NCI-H2196 (cell line): ENCODE measurements around the gene TPST2.
A peak's percentile ranks its signal among the peaks of the same experiment; 100 is the strongest.
"Not testable (repeated sequence)": the region's sequence is repeated elsewhere in the genome, so short reads cannot be mapped to it uniquely, and the experiment has no call there.

ENCODE experiments used
- DNase-seq: peaks from one replicate; lab custom pipeline; 2025; ENCODE audit not compliant: unreplicated experiment; lab: John Stamatoyannopoulos, UW

Gene TPST2

DNA sequence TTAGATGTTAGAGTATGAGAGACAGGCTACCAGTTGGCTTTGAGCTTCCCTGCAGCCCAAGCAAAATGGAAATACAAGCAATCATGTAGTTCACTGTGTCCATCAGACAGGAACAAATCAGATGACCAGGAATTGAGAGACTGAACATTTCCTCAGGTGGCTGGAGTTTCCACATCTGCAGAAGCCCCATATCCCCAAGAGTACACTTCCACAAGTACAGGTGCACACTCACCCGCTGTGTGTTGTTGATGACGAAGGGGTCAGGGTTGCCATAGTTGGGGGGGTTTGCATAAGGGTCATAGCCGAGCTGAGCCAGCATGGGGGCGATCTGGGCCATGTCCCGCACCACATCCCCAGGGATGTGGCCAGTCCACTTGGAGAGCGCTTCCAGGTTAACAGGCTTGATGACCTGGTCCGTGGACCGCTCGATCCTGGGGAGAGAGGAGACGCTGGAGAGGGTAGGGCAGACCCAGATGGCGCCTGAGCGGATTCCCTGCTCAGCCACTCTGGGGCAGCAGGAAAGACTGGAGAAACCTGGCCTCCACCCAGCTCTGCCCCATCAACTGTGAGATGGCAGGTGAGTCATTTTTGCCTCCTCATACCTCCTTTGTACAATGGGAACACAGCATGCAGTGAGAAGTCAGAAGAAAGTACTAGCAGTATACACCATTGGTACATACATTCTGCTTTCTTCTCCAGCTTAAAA, 53.7 kb downstream of the TPST2 start:
- no peak for DNase-seq

DNA sequence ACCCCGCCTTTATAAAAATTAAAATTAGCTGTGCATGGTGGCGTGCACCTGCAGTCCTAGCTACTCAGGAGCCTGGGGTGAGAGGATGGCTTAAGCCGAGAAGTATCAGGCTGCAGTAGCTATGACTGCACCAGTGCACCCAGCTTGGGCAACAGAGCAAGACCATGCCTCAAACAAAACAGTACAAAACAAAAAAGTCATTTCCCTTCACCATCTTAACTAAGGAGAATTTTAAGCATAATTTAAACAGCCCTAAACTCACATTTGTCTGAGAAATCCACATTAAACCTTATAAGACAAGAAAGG, 54.4 kb downstream of the TPST2 start:
- DNase-seq = no peak

DNA sequence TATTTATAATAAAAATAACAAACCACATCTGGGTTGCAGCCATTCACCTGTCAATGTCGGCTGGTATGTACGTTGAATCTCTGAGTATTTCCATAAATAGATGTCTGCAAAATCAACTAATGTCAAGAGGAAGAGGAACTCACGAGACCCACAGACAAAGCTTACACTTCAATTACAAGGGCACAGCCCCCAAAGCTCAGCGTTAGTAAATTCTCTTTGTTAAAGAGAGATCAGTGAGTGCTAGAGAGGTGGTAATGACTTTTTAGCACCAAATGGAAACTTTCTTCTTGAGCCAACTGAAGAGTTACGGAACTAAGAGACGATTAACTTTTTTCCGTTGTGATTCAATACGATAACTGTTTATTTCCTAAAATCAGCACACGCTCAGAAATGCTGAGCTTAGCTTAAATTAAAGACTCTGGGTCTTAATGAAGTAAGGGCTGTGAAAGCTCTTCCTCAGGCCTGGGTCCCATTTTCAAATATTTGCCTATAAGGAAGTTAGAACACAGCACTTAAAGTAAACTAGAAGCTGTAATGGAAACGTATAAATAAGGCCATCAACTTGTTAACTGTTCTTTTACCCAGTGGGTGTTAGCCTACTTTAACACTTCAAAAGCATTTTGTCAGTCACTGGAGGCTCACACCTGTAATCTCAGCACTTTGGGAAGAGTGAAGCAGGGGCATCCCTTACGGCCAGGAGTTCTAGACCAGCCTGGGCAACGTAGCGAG, 54.9 kb downstream of the TPST2 start:
- no peak for DNase-seq

DNA sequence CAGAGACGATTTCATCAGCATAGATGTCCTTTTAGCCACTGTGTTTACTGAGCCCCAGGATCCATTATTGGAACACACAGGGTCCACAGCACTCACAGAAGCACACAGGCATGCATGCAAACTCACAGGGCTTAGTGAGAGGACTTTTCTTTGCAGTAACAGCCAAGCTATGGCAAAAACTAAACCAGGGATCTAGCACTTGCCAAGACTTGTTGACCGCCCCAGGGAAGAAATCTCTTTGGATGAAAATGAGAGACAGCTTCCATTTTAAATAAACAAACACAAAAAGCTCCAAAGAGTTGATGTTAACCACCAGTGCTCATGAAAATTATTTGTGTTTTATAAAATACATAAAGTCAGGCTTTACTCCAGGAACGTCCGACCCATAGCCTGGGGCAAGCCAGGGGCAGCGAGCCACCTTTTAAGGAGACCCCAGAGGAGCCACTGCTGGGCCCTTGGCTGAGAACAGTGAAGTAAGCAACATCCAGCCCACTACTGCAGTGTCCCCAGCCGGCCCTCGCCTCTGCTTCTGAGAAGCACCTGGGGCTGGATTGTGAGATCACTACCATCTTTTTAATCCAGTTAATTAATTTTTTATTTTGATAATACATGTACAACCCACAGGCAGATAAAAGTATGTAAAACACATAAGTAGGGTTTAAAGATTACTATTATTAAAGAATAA, 55.6 kb downstream of the TPST2 start:
- DNase-seq = no peak

DNA sequence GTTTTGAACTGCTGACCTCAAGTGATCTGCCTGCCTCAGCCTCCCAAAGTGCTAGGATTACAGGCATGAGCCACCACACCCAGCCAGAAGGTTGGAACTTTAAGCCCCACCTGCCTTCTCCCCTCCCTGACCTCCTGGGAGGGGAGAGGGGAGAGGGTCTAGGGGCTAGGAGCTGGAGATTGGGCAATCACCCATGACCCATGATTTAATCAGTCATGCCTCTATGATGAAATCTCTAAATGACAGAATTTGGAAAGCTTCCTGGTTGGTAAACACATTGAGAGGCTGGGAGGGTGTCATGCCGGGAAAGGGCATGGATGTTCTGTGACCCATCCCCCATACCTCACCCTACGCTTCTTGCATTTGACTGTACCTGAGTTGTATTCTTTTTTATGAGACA, 60.6 kb downstream of the TPST2 start:
- DNase-seq = peak; percentile 79

DNA sequence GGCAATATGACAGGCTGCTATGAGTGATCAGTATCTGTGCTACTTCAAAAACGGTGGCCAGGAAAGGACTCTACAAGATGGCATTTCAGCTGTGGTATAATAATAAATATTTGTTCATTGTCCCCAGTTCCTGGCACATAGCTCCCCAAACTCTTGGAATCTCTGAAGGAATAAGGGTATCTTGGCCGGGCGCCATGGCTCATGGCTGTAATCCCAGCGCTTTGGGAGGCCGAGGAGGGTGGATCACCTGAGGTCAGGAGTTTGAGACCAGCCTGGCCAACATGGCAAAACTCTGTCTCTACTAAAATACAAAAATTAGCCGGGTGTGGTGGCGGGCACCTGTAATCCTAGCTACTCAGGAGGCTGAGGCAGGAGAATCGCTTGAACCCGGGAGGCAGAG, 61.4 kb downstream of the TPST2 start:
- not testable (repeated sequence) for DNase-seq

DNA sequence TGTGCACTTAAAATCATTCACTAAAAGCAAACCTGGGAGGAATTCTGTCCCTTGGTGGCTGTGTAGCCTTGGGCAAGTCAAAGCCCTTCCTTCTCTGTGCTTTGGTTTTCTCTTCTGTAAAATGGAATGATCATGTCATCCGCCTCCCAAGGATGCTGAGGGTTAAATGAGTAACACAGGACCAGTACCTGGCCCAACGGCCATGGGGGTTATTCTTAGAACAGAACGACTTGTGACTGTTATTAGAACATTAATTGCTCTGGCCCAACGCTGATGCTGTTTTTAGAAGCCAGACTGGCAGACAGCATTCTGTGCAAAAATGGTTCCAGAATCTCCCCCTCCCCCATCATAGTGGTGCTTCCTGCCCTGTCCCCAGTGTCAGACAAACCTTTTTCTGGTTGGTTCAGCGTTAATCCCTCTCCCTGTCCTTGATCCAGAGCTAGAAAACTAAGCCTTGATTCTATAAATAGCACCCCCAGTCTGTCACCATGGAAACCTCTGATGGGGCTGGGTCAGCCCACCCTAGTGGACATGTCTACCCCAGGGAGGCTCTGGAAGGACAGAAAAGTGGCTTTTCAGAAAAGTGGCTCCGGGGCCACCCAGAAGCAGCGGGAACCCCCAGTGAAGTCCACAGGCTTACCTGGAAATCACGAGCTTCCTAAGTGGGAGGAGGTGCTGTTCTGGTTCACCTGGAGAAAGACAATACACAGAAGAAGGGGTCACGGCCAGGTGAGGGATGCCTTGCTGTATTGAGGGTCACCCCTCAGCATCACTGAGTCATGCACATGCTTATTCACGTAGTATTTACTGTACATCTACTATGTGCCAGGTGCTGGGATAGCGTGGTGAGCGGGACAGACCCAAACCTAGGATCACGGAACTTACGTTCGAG, 62.1 kb downstream of the TPST2 start:
- DNase-seq = no peak

DNA sequence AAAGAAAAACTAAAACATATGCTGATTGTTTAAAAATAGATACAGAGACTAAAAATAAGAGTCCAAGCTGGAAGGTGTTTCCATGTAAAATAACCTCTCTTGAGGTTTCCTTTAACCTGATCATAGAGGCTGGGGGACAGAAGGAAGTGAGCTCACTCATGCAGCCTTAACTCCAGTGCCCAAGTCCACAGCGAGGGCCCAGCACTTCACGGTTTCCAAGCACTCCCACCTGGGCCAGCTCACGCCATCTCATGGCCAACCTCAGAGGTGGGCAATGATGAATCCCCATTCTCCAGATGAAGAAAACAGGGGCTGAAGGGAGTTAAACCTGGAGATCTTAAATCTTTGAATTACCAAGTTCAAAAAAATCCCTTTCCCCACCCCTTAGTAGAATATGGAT, 62.8 kb downstream of the TPST2 start:
- DNase-seq = no peak

DNA sequence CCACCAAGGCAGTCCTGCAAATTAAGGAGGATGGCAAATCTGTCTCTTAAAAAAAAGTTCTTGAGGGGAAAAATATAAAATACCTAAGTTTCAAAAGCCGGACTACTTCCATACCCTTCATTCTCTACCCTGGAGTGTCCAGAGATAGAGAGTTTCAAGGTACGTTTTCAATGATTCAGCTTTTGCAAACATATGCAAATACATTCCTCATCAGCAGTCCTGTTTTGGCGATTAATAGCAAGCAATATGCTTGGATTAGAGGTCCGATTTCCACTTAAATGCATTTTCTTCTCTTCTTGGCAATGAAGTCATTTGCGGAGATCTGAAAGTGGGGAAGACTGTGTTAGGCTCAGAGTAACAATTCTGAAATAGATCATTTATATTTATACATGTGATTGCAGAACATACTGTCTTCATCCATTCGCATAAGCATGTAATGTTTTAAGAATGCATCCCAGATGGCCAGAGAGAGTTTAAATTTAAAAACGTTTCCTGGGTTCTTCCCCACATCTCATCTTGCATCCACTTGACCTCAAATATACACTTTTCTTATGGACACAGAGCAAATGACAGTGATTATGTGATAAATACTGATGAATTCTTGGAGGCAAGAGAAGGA, 63.9 kb downstream of the TPST2 start:
- no peak for DNase-seq

DNA sequence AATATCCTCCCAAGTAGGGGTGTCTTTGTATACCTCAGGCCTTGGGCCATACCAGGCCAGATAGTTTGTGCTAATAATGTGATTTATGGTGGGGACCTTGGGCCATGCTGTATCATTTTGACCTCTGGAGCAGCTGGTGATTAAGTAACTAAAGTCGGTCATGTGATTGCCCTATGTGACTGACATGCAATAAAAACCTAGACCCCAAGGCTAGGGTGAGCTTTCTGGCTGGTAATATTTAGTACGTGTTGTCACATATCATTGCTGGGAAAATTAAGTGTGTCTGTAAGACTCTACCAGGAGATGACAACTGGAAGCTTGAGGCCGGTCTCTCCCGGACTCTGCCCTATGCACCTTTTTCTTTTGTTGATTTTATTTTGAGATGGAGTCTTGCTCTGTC, 65.1 kb downstream of the TPST2 start:
- DNase-seq = no peak

DNA sequence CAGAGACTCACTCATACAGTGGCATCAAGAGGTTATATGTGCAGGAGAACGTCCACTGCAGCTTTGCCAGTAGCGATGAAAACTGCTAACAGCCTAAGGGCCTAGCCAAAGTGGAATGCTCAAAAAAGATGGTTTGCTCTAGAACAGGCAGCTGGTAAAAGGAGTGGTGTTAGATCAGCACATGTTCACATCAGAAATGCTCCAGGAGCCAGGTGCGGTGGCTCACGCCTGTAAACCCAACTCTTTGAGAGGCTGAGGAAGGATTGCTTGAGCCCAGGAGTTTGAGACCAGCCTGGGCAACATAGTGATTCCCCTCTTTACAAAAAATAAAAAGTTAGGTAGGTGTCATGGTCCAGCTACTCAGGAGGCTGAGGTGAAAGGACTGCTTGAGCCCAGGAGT, 67.3 kb downstream of the TPST2 start:
- no peak for DNase-seq

DNA sequence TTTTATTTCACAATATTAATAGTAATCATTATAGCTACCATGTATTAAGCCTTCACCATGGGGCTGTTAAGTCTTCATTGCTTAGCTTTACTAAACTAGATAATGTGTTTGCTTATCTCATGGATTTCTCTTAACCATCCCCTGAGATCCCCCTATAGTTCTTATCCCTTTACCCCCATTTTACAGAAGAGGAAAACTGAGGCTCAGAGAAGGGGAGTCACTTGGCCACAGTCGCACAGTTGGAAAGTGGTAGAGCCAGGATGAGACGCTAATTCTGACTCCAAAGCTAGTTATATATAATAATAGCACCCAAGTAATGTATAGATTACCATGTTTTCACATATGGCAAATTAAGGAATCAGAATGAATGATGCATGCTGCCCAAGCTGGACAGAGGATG, 67.9 kb downstream of the TPST2 start:
- DNase-seq = no peak

DNA sequence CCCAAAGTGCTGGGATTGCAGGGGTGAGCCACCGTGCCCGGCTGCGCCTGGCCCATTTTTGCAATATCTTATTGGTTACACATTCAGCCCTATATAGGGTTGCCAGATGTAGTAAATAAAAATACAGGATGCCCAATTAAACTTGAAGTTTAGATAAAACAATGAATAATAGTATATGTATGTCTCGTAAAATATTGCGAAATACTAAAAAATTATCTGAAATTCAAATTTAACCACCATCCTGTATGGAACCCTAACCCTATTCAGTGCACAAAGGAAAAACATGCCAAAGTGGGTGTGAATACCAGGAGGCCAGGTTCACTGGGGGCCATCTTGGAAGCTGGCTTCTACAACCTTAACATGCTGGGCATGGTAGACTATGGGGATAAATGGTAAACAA, 72.5 kb downstream of the TPST2 start:
- no peak for DNase-seq

DNA sequence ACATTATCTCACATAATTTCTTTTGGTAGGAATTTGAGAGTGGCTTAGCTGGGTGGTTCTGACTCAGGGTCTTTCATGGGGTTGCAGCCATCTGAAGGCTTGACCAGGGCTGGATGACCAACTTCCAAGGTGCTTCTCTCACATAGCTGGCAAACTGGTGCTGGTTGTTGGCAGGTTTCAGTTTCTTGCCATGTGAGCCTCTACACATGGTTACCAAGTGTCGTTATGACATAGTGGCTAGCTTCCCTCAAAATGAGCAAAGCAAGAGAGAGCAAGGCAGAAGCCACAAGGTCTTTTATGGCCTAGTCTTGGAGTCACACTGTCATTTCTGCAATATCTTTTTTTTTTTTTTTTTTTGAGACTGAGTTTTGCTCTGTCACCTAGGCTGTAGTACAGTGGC, 73.4 kb downstream of the TPST2 start:
- DNase-seq = no peak

DNA sequence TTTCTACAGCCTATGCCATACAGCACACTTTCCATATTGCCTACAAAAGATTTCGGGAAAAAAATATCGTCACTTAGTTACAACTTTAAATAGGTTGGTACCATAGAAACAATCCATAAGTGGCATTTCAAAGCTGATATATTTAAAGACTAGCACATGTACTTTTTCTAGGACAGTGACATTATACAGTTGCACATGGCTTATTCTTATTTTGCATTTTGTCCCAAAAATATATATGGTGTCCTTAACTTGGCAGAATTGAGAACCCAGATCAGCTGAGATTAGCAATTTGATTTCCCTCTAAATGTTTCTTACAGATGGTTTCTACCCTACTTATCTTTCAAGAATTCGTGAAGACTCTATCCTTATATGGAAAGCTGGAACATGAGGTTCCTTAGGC, 74.0 kb downstream of the TPST2 start:
- no peak for DNase-seq

DNA sequence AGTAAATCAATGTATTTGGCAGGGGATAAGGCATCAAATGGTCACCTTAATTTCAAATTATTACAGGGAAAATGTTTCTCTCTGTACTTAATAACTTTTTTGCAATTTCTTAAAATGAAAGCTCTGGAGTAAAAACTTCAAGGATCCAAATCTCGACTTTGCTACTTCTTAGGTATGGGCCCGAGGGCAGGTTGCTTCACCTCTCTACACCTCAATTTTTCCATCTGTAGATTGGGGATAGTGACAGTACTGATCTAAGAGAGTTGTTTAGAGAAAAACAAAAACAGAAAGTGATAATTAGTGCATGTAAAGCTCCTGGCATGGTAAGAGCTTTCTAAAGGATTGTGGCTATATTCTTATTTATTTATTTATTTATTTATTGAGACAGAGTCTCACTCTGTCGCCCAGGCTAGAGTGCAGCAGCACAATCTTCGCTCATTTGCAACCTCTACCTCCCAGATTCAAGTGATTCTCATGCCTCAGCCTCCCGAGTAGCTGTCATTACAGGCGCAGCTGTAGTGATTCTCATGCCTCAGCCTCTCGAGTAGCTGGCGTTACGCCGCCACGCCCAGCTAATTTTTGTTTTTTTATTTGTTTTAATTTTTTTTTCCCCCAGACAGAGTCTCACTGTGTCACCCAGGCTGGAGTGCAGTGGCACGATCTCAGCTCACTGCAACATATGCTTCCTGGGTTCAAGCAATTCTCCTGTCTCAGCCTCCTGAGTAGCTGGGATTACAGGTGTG, 75.3 kb downstream of the TPST2 start:
- DNase-seq = no peak

DNA sequence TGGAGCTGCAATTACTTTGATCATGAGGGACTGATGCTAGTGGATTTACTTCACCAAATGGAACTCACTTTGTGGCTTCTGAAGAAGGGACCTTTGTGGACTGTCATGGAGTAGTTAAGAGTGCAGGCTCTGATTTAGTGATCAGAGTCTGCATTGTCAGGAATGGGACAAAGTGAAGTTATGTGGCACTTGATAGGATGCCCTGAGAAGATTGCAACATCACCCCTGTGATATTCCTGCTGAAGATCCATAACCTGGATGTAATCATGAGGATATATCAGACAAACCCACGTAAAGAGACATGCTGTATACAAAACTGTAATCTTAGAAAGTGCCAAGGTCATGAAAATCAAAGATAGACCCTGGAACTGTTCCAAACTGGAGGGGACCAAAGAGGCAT, 76.1 kb downstream of the TPST2 start:
- no peak for DNase-seq

DNA sequence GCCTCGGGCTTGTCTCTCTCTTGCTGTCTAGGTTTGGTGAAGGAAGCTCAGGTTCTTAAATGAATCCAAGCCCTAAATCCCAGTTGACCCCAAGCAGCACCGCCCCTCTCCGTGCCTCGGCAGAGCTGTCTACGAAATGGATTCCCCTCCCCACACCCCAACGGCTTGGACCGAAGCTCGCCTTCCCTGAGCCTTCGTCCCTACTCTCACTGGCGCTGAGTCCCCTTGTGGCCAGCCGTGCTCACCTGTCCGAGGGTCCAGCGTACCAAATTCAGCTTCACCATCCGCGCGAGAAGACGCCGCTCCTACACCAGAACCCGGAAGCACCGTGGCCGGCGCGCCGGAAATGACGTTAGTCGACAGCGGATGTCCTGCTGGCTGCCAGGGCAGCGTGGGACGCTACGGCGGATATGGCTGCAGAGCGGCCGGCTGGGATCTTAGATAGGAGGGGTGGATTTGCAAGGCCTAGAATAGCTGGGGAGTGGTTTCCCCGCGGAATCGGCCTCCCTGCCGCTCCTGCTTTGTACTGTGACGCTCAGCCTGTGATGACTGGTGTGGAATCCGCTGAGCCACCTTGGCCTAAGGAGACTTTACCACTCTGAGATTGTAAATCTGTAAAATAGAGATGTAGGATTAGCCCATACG, 77.7 kb downstream of the TPST2 start, which contains the start of gene TFIP11:
TFIP11 (minus strand) TSS at position 325 of the 645 bp plus-strand sequence. CDS start 2,201 bp downstream, outside the sequence.
- DNase-seq = peak; percentile 85

DNA sequence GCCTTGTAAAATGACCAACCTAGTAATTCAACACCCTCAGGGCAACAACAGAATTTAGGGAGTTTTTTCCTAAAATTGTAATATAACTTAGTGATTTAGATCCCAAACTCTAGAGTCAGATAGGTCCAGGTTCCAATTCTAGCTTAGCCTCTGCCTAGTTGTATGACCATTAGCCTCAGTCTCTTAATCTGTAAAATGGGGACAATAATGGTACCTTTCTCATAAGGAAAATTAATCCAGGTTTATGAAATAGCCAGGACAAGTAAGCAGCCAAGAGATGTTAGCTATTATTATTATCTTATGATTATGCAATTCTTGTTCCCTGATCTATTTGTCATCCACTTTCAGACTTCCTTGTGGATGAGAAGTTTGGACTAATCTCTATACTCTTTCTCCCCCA, 81.8 kb downstream of the TPST2 start:
- DNase-seq = no peak

DNA sequence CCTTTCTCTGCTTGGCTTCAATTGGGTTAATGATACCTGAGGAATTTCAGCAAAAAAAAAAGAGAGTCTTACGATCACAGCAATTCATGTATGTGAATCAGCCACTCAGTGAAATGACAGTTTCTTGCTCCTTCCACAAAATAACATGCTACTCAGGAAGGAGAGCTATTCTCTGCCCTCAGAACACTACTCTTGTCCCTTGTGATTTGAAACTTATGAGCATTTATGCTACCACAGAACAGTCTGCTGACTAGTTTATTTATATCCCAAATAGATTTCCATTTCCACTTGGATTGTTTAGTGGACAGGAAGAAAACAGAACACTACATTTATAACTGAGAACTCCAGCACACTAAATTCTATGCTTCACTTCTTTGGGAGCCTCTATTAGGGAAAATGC, 86.2 kb downstream of the TPST2 start:
- DNase-seq = no peak
